Liver (tissue), 9 donors: Measurements from ENCODE around the gene ZMYND11. TPM values are rescaled to one million over a fixed set of nuclear protein-coding genes. Genes with fewer than 3 reads are reported as not detected.

Experiments
- DNase-seq: peaks from one replicate; pipeline ENCODE4 v3.0.0-alpha.2; 2017; ENCODE audit warnings: low spot score
- H3K27ac ChIP-seq, 2 donors: one replicate each; pipeline ENCODE4 v1.7.0; 2013; ENCODE audit warnings: inconsistent platforms in 2 of 2, low read length in 2 of 2, control low read depth in 1 of 2, low read depth in 1 of 2, mild to moderate bottlenecking in 1 of 2
- H3K27me3 ChIP-seq, 4 donors: one replicate each; pipeline versions ENCODE4 v1.6.1 to v1.7.0; 2013; ENCODE audit warnings: low read length in 3 of 4, inconsistent platforms in 1 of 4, mild to moderate bottlenecking in 1 of 4, moderate library complexity in 1 of 4; ENCODE audit not compliant: control insufficient read depth in 4 of 4, insufficient read depth in 4 of 4
- H3K36me3 ChIP-seq, 4 donors: one replicate each; pipeline versions ENCODE4 v1.6.1 to v1.7.0; 2013; ENCODE audit warnings: low read length in 3 of 4, mild to moderate bottlenecking in 3 of 4, low read depth in 1 of 4, moderate library complexity in 1 of 4; ENCODE audit not compliant: control insufficient read depth in 4 of 4, insufficient read depth in 3 of 4
- H3K4me1 ChIP-seq, 4 donors: one replicate each; pipeline versions ENCODE4 v1.6.1 to v1.7.0; 2013; ENCODE audit warnings: low read length in 3 of 4, mild to moderate bottlenecking in 3 of 4, moderate library complexity in 1 of 4; ENCODE audit not compliant: control insufficient read depth in 4 of 4, insufficient read depth in 4 of 4
- H3K4me3 ChIP-seq, 3 donors: one replicate each; pipeline versions ENCODE4 v1.6.1 to v1.7.0; 2013; ENCODE audit warnings: low read length in 3 of 3, control low read depth in 1 of 3, low read depth in 1 of 3, mild to moderate bottlenecking in 1 of 3
- H3K9ac ChIP-seq, 2 donors: one replicate each; pipeline ENCODE4 v1.7.0; 2013; ENCODE audit warnings: low read length in 2 of 2, mild to moderate bottlenecking in 2 of 2, moderate library complexity in 2 of 2, control low read depth in 1 of 2, low read depth in 1 of 2
- H3K9me3 ChIP-seq, 4 donors: one replicate each; pipeline versions ENCODE4 v1.6.1 to v1.7.0; 2013; ENCODE audit warnings: low read length in 3 of 4; ENCODE audit not compliant: control insufficient read depth in 4 of 4
- ATF3 ChIP-seq: IDR thresholded peaks from 2 replicates; pipeline ENCODE4 v1.6.1; 2016; ENCODE audit warnings: antibody characterized with exemption
- CTCF ChIP-seq: fragments of 150-350 bp; IDR thresholded peaks from 2 replicates; pipeline ENCODE4 v1.5.1; 2017; ENCODE audit warnings: improper control_type of control experiment, low read depth, low read length; ENCODE audit not compliant: missing input control
- EGR1 ChIP-seq, 2 donors: IDR thresholded peaks; 2 replicates each; pipeline ENCODE4 v1.6.1; 2016 to 2018; ENCODE audit warnings: antibody characterized with exemption in 2 of 2, low read depth in 2 of 2
- FOXA1 ChIP-seq: IDR thresholded peaks from 2 replicates; pipeline ENCODE4 v1.6.1; 2016; ENCODE audit warnings: antibody characterized with exemption
- FOXA2 ChIP-seq: IDR thresholded peaks from 2 replicates; pipeline ENCODE4 v1.6.1; 2016; ENCODE audit warnings: antibody characterized with exemption
- GABPA ChIP-seq, 2 donors: IDR thresholded peaks in 1 of 2; conservative IDR thresholded peaks in 1 of 2; 2 replicates each; pipeline ENCODE4 v1.6.1; 2016; ENCODE audit warnings: antibody characterized with exemption in 2 of 2, mild to moderate bottlenecking in 1 of 2, moderate library complexity in 1 of 2
- HNF4A ChIP-seq, 2 donors: conservative IDR thresholded peaks; 2 replicates each; pipeline ENCODE4 v1.6.1; 2016; ENCODE audit warnings: antibody characterized with exemption in 2 of 2, mild to moderate bottlenecking in 2 of 2
- HNF4G ChIP-seq: IDR thresholded peaks from 2 replicates; pipeline ENCODE4 v1.6.1; 2016; ENCODE audit warnings: antibody characterized with exemption
- JUND ChIP-seq, 2 donors: IDR thresholded peaks; 2 replicates each; pipeline ENCODE4 v1.6.1; 2016; ENCODE audit warnings: antibody characterized with exemption in 2 of 2
- NR2F2 ChIP-seq: IDR thresholded peaks from 2 replicates; pipeline ENCODE4 v1.6.1; 2016; ENCODE audit warnings: antibody characterized with exemption
- REST ChIP-seq: IDR thresholded peaks from 2 replicates; pipeline ENCODE4 v1.6.1; 2016; ENCODE audit warnings: antibody characterized with exemption, mild to moderate bottlenecking
- RXRA ChIP-seq, 2 donors: IDR thresholded peaks; 2 replicates each; pipeline ENCODE4 v1.6.1; 2017 to 2018; ENCODE audit warnings: antibody characterized with exemption in 2 of 2, mild to moderate bottlenecking in 1 of 2
- SP1 ChIP-seq: IDR thresholded peaks from 2 replicates; pipeline ENCODE4 v1.6.1; 2018; ENCODE audit warnings: antibody characterized with exemption, mild to moderate bottlenecking
- TAF1 ChIP-seq: conservative IDR thresholded peaks from 2 replicates; pipeline ENCODE4 v1.6.1; 2016; ENCODE audit warnings: antibody characterized with exemption, mild to moderate bottlenecking
- YY1 ChIP-seq: IDR thresholded peaks from 2 replicates; pipeline ENCODE4 v1.6.1; 2016; ENCODE audit warnings: antibody characterized with exemption, mild to moderate bottlenecking
- WGBS: extraction: QIAGEN DNeasy Blood & Tissue Kit; methylation state at CpG from one replicate; pipeline ENCODE4 v1.1.7; 2013; 5-methylcytosine and 5-hydroxymethylcytosine counted together
- polyA plus RNA-seq, 2 donors: library from polyadenylated mRNA; stranded (reverse) in 1 of 2; unstranded in 1 of 2; fragments of 200-250 nt in 1 of 2; fragments of >200 nt in 1 of 2; fragmentation: Nextera tagmentation in 1 of 2; extraction: Ambion mirVana in 1 of 2; gene quantifications; one replicate each; pipeline versions ENCODE4 v1.2.1 to v1.2.3, GENCODE V29; 2013 to 2015
- total RNA-seq, 2 donors: library from RNA; depleted of rRNA; stranded (reverse); fragments of >200 nt; gene quantifications; one replicate each; pipeline ENCODE4 v1.2.3, GENCODE V29; 2014
- TF ChIP-seq, protein P1 (sequence below): IDR thresholded peaks from 2 replicates; pipeline ENCODE4 v1.6.1; 2016; ENCODE audit warnings: antibody characterized with exemption
- TF ChIP-seq, protein P2 (sequence below): IDR thresholded peaks from 2 replicates; pipeline ENCODE4 v1.6.1; 2016; ENCODE audit warnings: antibody characterized with exemption
- donor health status: healthy.
- donor health status: healthy.
- donor health status: healthy.
- donor health status: healthy.
- donor health status: healthy.

The ZMYND11 gene
- total and polyA plus RNA-seq, 4 donors: 13.2 to 34.3 (median 16.9) TPM

- no peak for DNase-seq
- 77% methylated on average over 2 of the region's 2 CpGs for WGBS
Observed at GRCh38 chr10:219731-220472, 84.6 kb downstream of the ZMYND11 start.

GRCh38 chr10:224571-224970 lies 89.3 kb downstream of the ZMYND11 start:
- Histone ChIP-seq H3K9me3 (no peaks in the 10 kb centered on the region), H3K36me3 (peaks cover 0 to 3% (median 0%) of the 10 kb centered on the region in 4 donors), H3K4me1 (peaks cover 0 to 4% (median 2%) of the 10 kb centered on the region in 4 donors), H3K27ac (no peak overlapping the region), H3K27me3 (no peaks in the 10 kb centered on the region), H3K4me3 (no peak overlapping the region), H3K9ac (no peak overlapping the region)
- no peak for DNase-seq
- no peak for TF ChIP-seq TAF1
- TF ChIP-seq FOXA2: no peak
- no peak for TF ChIP-seq FOXA1
- TF ChIP-seq GABPA (IDR thresholded peaks at IDR 0.05 in 1 of 2, conservative IDR thresholded peaks at IDR 0.05 in 1 of 2): no peak
- TF ChIP-seq EGR1 (IDR thresholded peaks at IDR 0.05; ENCODE audit: low read depth in 2 of 2): no peak
- TF ChIP-seq HNF4G: no peak
- no peak for TF ChIP-seq YY1
- no peak for TF ChIP-seq JUND (IDR thresholded peaks at IDR 0.05)
- TF ChIP-seq REST: no peak
- TF ChIP-seq, protein P1, sequence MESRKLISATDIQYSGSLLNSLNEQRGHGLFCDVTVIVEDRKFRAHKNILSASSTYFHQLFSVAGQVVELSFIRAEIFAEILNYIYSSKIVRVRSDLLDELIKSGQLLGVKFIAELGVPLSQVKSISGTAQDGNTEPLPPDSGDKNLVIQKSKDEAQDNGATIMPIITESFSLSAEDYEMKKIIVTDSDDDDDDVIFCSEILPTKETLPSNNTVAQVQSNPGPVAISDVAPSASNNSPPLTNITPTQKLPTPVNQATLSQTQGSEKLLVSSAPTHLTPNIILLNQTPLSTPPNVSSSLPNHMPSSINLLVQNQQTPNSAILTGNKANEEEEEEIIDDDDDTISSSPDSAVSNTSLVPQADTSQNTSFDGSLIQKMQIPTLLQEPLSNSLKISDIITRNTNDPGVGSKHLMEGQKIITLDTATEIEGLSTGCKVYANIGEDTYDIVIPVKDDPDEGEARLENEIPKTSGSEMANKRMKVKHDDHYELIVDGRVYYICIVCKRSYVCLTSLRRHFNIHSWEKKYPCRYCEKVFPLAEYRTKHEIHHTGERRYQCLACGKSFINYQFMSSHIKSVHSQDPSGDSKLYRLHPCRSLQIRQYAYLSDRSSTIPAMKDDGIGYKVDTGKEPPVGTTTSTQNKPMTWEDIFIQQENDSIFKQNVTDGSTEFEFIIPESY: no peak
- TF ChIP-seq RXRA (IDR thresholded peaks at IDR 0.05): no peak
- TF ChIP-seq HNF4A (conservative IDR thresholded peaks at IDR 0.05): no peak
- TF ChIP-seq ATF3: no peak
- TF ChIP-seq CTCF: no peak
- no peak for TF ChIP-seq NR2F2
- TF ChIP-seq SP1: no peak
- TF ChIP-seq, protein P2, sequence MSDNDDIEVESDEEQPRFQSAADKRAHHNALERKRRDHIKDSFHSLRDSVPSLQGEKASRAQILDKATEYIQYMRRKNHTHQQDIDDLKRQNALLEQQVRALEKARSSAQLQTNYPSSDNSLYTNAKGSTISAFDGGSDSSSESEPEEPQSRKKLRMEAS: no peak
- WGBS: 91% methylated on average over 3 of the region's 3 CpGs

More at GRCh38 chr10:219731-220472, 84.6 kb downstream of the ZMYND11 start:
- H3K36me3 ChIP-seq: no peaks in the 10 kb centered on the region
- no peak overlapping the region for H3K9ac ChIP-seq
- no peaks in the 10 kb centered on the region for H3K27me3 ChIP-seq
- no peaks in the 10 kb centered on the region for H3K9me3 ChIP-seq
- H3K4me1 ChIP-seq: peaks cover 0 to 4% (median 2%) of the 10 kb centered on the region in 4 donors
- H3K4me3 ChIP-seq: no peak overlapping the region
- no peak for TF ChIP-seq FOXA1
- peak; percentile 70 to 78 for TF ChIP-seq HNF4A (conservative IDR thresholded peaks at IDR 0.05)
- H3K27ac ChIP-seq: peak overlapping the region in 1 of 2 donors; percentile 48
